Transverse colon (tissue), 4 donors: ENCODE data around the gene NAT14.

Experiments
- CTCF ChIP-seq, 5 experiments: fragments of 200-600 bp in 3 of 5; fragments of 450-650 bp in 2 of 5; sonication (generic) in 3 of 5; IDR thresholded peaks; 1 replicate in 2 of 5; 2 replicates in 3 of 5; pipeline ENCODE4 v1.5.1; 2016 to 2017; ENCODE audit warnings: antibody characterized with exemption in 5 of 5, inconsistent platforms in 3 of 5, mild to moderate bottlenecking in 2 of 5, moderate library complexity in 1 of 5
- EP300 ChIP-seq: sonication (generic); formaldehyde crosslinking; IDR thresholded peaks from one replicate; pipeline ENCODE4 v1.6.1; 2017; ENCODE audit warnings: antibody characterized with exemption, low read depth
- POLR2A ChIP-seq: fragments of 450-650 bp; IDR thresholded peaks from one replicate; pipeline ENCODE4 v1.6.1; 2016; ENCODE audit warnings: antibody characterized with exemption, mild to moderate bottlenecking, moderate library complexity
- POLR2AphosphoS5 ChIP-seq, 3 donors: sonication (generic); formaldehyde crosslinking; IDR thresholded peaks; one replicate each; pipeline ENCODE4 v1.6.1; 2016; ENCODE audit warnings: antibody characterized with exemption in 3 of 3

- TF ChIP-seq CTCF (IDR thresholded peaks at IDR 0.05): no peak
- no peak for TF ChIP-seq POLR2A
- no peak for TF ChIP-seq POLR2AphosphoS5 (IDR thresholded peaks at IDR 0.05)
- no peak for TF ChIP-seq EP300
Measured at GRCh38 chr19:55520691-55521292, 35.8 kb downstream of the NAT14 start.
